HepG2 (cell line): ENCODE results near the gene TNFRSF6B. TPM values are rescaled to one million over a fixed set of nuclear protein-coding genes. Genes with fewer than 3 reads are reported as not detected.

Experiments used
- CBX2 ChIP-seq, 2 experiments: fragments of 200-600 bp in 1 of 2; sonication (generic); formaldehyde crosslinking in 1 of 2; IDR thresholded peaks; 2 replicates each; pipeline versions ENCODE4 v1.7.0 to v1.8.1; 2018 to 2022; ENCODE audit warnings: low read depth in 2 of 2, low read length in 1 of 2, mild to moderate bottlenecking in 1 of 2, missing genetic modification reagents in 1 of 2
- CENPT ChIP-seq: sonication (generic); formaldehyde crosslinking; IDR thresholded peaks from 2 replicates; pipeline ENCODE4 v1.8.0; 2022; ENCODE audit warnings: low read depth, mild to moderate bottlenecking, moderate library complexity, missing genetic modification reagents
- CREM ChIP-seq, 2 experiments: sonication (generic) in 1 of 2; formaldehyde crosslinking in 1 of 2; IDR thresholded peaks; 2 replicates each; pipeline versions ENCODE4 v1.4.0 to v1.6.1; 2016 to 2020; ENCODE audit warnings: antibody characterized with exemption in 1 of 2, mild to moderate bottlenecking in 1 of 2, missing genetic modification reagents in 1 of 2
- DRAP1 ChIP-seq: IDR thresholded peaks from 2 replicates; pipeline ENCODE4 v1.6.1; 2016; ENCODE audit warnings: missing genetic modification reagents, missing compliant biosample characterization
- GABPA ChIP-seq, 2 experiments: IDR thresholded peaks; 2 replicates each; pipeline ENCODE4 v1.6.1; 2011 to 2016; ENCODE audit warnings: low read depth in 2 of 2, low read length in 1 of 2, missing biosample characterization in 1 of 2, missing genetic modification characterization in 1 of 2
- GPN1 ChIP-seq: sonication (generic); formaldehyde crosslinking; IDR thresholded peaks from 2 replicates; pipeline ENCODE4 v1.5.1; 2020; ENCODE audit warnings: missing genetic modification reagents, borderline replicate concordance
- HMG20A ChIP-seq: IDR thresholded peaks from 2 replicates; pipeline ENCODE4 v1.6.1; 2016; ENCODE audit warnings: borderline replicate concordance
- MEF2D ChIP-seq: sonication (generic); formaldehyde crosslinking; IDR thresholded peaks from 2 replicates; pipeline ENCODE4 v1.5.1; 2020; ENCODE audit warnings: mild to moderate bottlenecking, missing genetic modification reagents
- MLLT10 ChIP-seq: sonication (generic); formaldehyde crosslinking; IDR thresholded peaks from 2 replicates; pipeline ENCODE4 v1.4.0; 2020; ENCODE audit warnings: missing genetic modification reagents
- MTF1 ChIP-seq: sonication (generic); formaldehyde crosslinking; IDR thresholded peaks from 2 replicates; pipeline ENCODE4 v1.5.0; 2020; ENCODE audit warnings: missing genetic modification reagents
- REL ChIP-seq: sonication (generic); formaldehyde crosslinking; conservative IDR thresholded peaks from 2 replicates; pipeline ENCODE4 v1.8.0; 2022; ENCODE audit warnings: mild to moderate bottlenecking, missing genetic modification reagents, moderate library complexity
- TCF12 ChIP-seq, 2 experiments: fragments of 450-650 bp in 1 of 2; sonication (generic) in 1 of 2; formaldehyde crosslinking in 1 of 2; IDR thresholded peaks; 2 replicates each; pipeline versions ENCODE4 v1.6.1 to v1.8.0; 2017 to 2022; ENCODE audit warnings: antibody characterized with exemption in 1 of 2, mild to moderate bottlenecking in 1 of 2, missing genetic modification reagents in 1 of 2, moderate library complexity in 1 of 2
- ZNF333 ChIP-seq: sonication (generic); formaldehyde crosslinking; IDR thresholded peaks from 2 replicates; pipeline ENCODE4 v1.4.0; 2020; ENCODE audit warnings: mild to moderate bottlenecking, missing genetic modification reagents, borderline replicate concordance
- ZNF414 ChIP-seq: sonication (generic); formaldehyde crosslinking; IDR thresholded peaks from 2 replicates; pipeline ENCODE4 v1.5.0; 2020; ENCODE audit warnings: missing genetic modification reagents
- ZNF446 ChIP-seq: sonication (generic); formaldehyde crosslinking; IDR thresholded peaks from 2 replicates; pipeline ENCODE4 v1.5.0; 2020; ENCODE audit warnings: mild to moderate bottlenecking, missing genetic modification reagents
- ZNF510 ChIP-seq: sonication (generic); formaldehyde crosslinking; IDR thresholded peaks from 2 replicates; pipeline ENCODE4 v1.4.0; 2020; ENCODE audit warnings: low read depth, mild to moderate bottlenecking, missing genetic modification reagents
- ZNF773 ChIP-seq: sonication (generic); formaldehyde crosslinking; IDR thresholded peaks from 2 replicates; pipeline ENCODE4 v1.4.0; 2020; ENCODE audit warnings: missing genetic modification reagents, borderline replicate concordance
- ZSCAN21 ChIP-seq: sonication (generic); formaldehyde crosslinking; IDR thresholded peaks from 2 replicates; pipeline ENCODE4 v1.8.0; 2022; ENCODE audit warnings: mild to moderate bottlenecking, missing genetic modification reagents, moderate library complexity, borderline replicate concordance
- polyA plus RNA-seq, 8 experiments: library from polyadenylated mRNA; depleted of rRNA in 3 of 8; stranded (reverse) in 7 of 8; unstranded in 1 of 8; fragments of >200 nt; fragmentation: Illumina TruSeq in 4 of 8; extraction: Trizol in 4 of 8; gene quantifications; 2 replicates each; pipeline versions ENCODE4 v1.2.1 to v1.2.3, GENCODE V29; 2011 to 2016; ENCODE audit warnings: low read depth in 4 of 8, missing spikeins in 1 of 8, mixed read lengths in 1 of 8; ENCODE audit not compliant: insufficient read depth in 1 of 8
- total RNA-seq, 5 experiments: library from RNA; depleted of rRNA; stranded (reverse); fragments of >200 nt; fragmentation: Illumina TruSeq; extraction: Trizol; gene quantifications; 2 replicates each; pipeline ENCODE4 v1.2.3, GENCODE V29; 2016; ENCODE audit warnings: low read depth in 1 of 5
- TF ChIP-seq, protein P1 (sequence below): sonication (generic); formaldehyde crosslinking; IDR thresholded peaks from 2 replicates; pipeline ENCODE4 v1.5.0; 2020; ENCODE audit warnings: missing genetic modification reagents

TNFRSF6B gene
- total and polyA plus RNA-seq, 2 of the 13 experiments (the other 11 are each of a cell fraction or from before 2014, with no cell fraction given): 0.24 TPM; not detected in 1

GRCh38 chr20:63707558-63708300 is 11.3 kb downstream of the TNFRSF6B start, which contains the start of the genes ARFRP1 and ZGPAT (continued):
- no peak for TF ChIP-seq TCF12 (IDR thresholded peaks at IDR 0.05)
- peak; percentile 94; the same call in 1 of the 2 replicates for TF ChIP-seq TCF12 (CRISPR knock-in tag; IDR thresholded peaks at IDR 0.05)
- no peak for TF ChIP-seq CBX2 (IDR thresholded peaks at IDR 0.05; ENCODE audit: low read depth, low read length)
- TF ChIP-seq CBX2 (CRISPR knock-in tag; IDR thresholded peaks at IDR 0.05; ENCODE audit: low read depth): no peak
- TF ChIP-seq REL (CRISPR knock-in tag): peak; percentile 69; the same call in 1 of the 2 replicates
- TF ChIP-seq ZNF446: peak; percentile 91
- peak; percentile 75 for TF ChIP-seq MTF1 (CRISPR knock-in tag)
- TF ChIP-seq ZNF333 (CRISPR knock-in tag): peak; percentile 61; the same call in 1 of the 2 replicates
- peak; percentile 79 for TF ChIP-seq DRAP1
- TF ChIP-seq GABPA (IDR thresholded peaks at IDR 0.05; ENCODE audit: low read depth, low read length): no peak
- TF ChIP-seq GABPA (CRISPR knock-in tag; IDR thresholded peaks at IDR 0.05; ENCODE audit: low read depth): peak; percentile 89
- no peak for TF ChIP-seq ZNF510 (CRISPR knock-in tag)
- TF ChIP-seq GPN1 (CRISPR knock-in tag): peak; percentile 83; the same call in 1 of the 2 replicates
- TF ChIP-seq ZSCAN21 (CRISPR knock-in tag): peak; percentile 98
- TF ChIP-seq CREM (IDR thresholded peaks at IDR 0.05): no peak; the same call in 1 of the 2 replicates
- TF ChIP-seq CREM (CRISPR knock-in tag; IDR thresholded peaks at IDR 0.05): no peak
- TF ChIP-seq HMG20A (CRISPR knock-in tag): no peak; the same call in 1 of the 2 replicates
- TF ChIP-seq ZNF414 (CRISPR knock-in tag): peak; percentile 77
- no peak for TF ChIP-seq MLLT10 (CRISPR knock-in tag)
- TF ChIP-seq ZNF773: peak; percentile 98
- TF ChIP-seq CENPT (CRISPR knock-in tag): peak; percentile 74; the same call in 1 of the 2 replicates
- peak; percentile 37; the same call in 1 of the 2 replicates for TF ChIP-seq MEF2D (CRISPR knock-in tag)
- TF ChIP-seq, protein P1, sequence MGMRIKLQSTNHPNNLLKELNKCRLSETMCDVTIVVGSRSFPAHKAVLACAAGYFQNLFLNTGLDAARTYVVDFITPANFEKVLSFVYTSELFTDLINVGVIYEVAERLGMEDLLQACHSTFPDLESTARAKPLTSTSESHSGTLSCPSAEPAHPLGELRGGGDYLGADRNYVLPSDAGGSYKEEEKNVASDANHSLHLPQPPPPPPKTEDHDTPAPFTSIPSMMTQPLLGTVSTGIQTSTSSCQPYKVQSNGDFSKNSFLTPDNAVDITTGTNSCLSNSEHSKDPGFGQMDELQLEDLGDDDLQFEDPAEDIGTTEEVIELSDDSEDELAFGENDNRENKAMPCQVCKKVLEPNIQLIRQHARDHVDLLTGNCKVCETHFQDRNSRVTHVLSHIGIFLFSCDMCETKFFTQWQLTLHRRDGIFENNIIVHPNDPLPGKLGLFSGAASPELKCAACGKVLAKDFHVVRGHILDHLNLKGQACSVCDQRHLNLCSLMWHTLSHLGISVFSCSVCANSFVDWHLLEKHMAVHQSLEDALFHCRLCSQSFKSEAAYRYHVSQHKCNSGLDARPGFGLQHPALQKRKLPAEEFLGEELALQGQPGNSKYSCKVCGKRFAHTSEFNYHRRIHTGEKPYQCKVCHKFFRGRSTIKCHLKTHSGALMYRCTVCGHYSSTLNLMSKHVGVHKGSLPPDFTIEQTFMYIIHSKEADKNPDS (CRISPR knock-in tag): peak; percentile 78; the same call in 1 of the 2 replicates
